ENCODE data around the gene LYPD6B. TPM values are rescaled to one million over a fixed set of nuclear protein-coding genes. Genes with fewer than 3 reads are reported as not detected.

Gene LYPD6B
- total and polyA plus RNA-seq, 2 donors from 2014 or later = 9.4 to 17.6 TPM

DNA sequence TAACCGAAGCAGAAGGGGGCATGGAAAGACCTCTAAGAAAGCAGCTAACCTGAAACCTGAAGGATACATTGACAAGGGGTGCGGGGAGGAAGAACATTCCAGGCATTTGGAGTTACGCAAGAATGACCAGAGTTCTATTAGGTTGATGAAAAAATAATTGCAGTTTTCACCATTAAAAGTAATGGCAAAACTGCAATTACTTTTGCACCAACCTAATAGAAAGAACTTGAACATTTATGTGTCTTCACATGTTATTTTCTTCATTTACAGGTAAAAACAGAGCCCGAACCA is 110.5 kb downstream of the LYPD6B start:
- DNase-seq (no peak), FAIRE-seq (no peak)
- Histone ChIP-seq H3K27me3 (ENCODE audit: control insufficient read depth, insufficient read depth, low read length) (no peaks in the 10 kb centered on the region), H3K4me3 (ENCODE audit: low read length in 3 of 3) (no peak overlapping the region), H3K4me1 (ENCODE audit: control insufficient read depth in 2 of 3, insufficient read depth in 2 of 3, low read depth in 1 of 3, low read length in 3 of 3) (peaks cover 0 to 4% (median 0%) of the 10 kb centered on the region in 3 donors), H3K9ac (ENCODE audit: low read length in 3 of 3) (no peak overlapping the region), H3K9me3 (ENCODE audit: control insufficient read depth in 2 of 3, insufficient read depth in 1 of 3, low read length in 3 of 3) (no peaks in the 10 kb centered on the region), H3K36me3 (ENCODE audit: control insufficient read depth in 2 of 3, insufficient read depth in 3 of 3, low read length in 3 of 3) (no peaks in the 10 kb centered on the region), H3K27ac (ENCODE audit: low read depth in 2 of 2, low read length in 2 of 2) (no peak overlapping the region)
- no peak for TF ChIP-seq CTCF (IDR thresholded peaks at IDR 0.05; ENCODE audit: borderline replicate concordance, extremely low read depth, insufficient read depth)
- intact Hi-C loops (cut with DNase I) = no loop called here

GRCh38 chr2:149152469-149152953 is 114.0 kb downstream of the LYPD6B start:
- no peak overlapping the region for H3K27ac ChIP-seq (ENCODE audit: low read depth in 2 of 2, low read length in 2 of 2)
- intact Hi-C loops (cut with DNase I) = no loop called here
- H3K9ac ChIP-seq (ENCODE audit: low read length in 3 of 3) = no peak overlapping the region
- no peak overlapping the region for H3K4me3 ChIP-seq (ENCODE audit: low read length in 3 of 3)
- no peaks in the 10 kb centered on the region for H3K36me3 ChIP-seq (ENCODE audit: control insufficient read depth in 2 of 3, insufficient read depth in 3 of 3, low read length in 3 of 3)
- peaks cover 0 to 4% (median 0%) of the 10 kb centered on the region in 3 donors for H3K4me1 ChIP-seq (ENCODE audit: control insufficient read depth in 2 of 3, insufficient read depth in 2 of 3, low read depth in 1 of 3, low read length in 3 of 3)
- no peak for DNase-seq
- TF ChIP-seq CTCF (IDR thresholded peaks at IDR 0.05; ENCODE audit: borderline replicate concordance, extremely low read depth, insufficient read depth) = no peak
- no peak for FAIRE-seq
- no peaks in the 10 kb centered on the region for H3K9me3 ChIP-seq (ENCODE audit: control insufficient read depth in 2 of 3, insufficient read depth in 1 of 3, low read length in 3 of 3)
- no peaks in the 10 kb centered on the region for H3K27me3 ChIP-seq (ENCODE audit: control insufficient read depth, insufficient read depth, low read length)

GRCh38 chr2:149155196-149155969 is 116.9 kb downstream of the LYPD6B start:
- Histone ChIP-seq H3K9ac (ENCODE audit: low read length in 3 of 3) (no peak overlapping the region), H3K9me3 (ENCODE audit: control insufficient read depth in 2 of 3, insufficient read depth in 1 of 3, low read length in 3 of 3) (no peaks in the 10 kb centered on the region), H3K4me3 (ENCODE audit: low read length in 3 of 3) (no peak overlapping the region), H3K4me1 (ENCODE audit: control insufficient read depth in 2 of 3, insufficient read depth in 2 of 3, low read depth in 1 of 3, low read length in 3 of 3) (no peaks in the 10 kb centered on the region), H3K27ac (ENCODE audit: low read depth in 2 of 2, low read length in 2 of 2) (no peak overlapping the region), H3K36me3 (ENCODE audit: control insufficient read depth in 2 of 3, insufficient read depth in 3 of 3, low read length in 3 of 3) (no peaks in the 10 kb centered on the region), H3K27me3 (ENCODE audit: control insufficient read depth, insufficient read depth, low read length) (no peaks in the 10 kb centered on the region)
- intact Hi-C loops (cut with DNase I) = no loop called here
- DNase-seq (no peak), FAIRE-seq (no peak)
- no peak for TF ChIP-seq CTCF (IDR thresholded peaks at IDR 0.05; ENCODE audit: borderline replicate concordance, extremely low read depth, insufficient read depth)

Data from kidney (tissue), 14 donors.